ENCODE measurements around the gene THAP5. TPM values are rescaled to one million over a fixed set of nuclear protein-coding genes. Genes with fewer than 3 reads are reported as not detected.

THAP5 gene
- total and polyA plus RNA-seq, 4 donors: 11.3 to 29.9 (median 15.5) TPM

Other genes with a start within 250 kb of the THAP5 start
- 1 to 10 TPM; 1.1 to 3.2 TPM for gene NRCAM, start 113.3 kb downstream of the THAP5 start, total RNA-seq
- gene NRCAM, start 113.3 kb downstream of the THAP5 start, polyA plus RNA-seq: under 1 TPM; 0.17 to 0.18 TPM
- 10 to 100 TPM; 29.7 to 30.3 TPM for gene PNPLA8, start 43.6 kb downstream of the THAP5 start, total RNA-seq
- 10 to 100 TPM; 14.7 to 16.3 TPM for gene PNPLA8, start 43.6 kb downstream of the THAP5 start, polyA plus RNA-seq
- gene DNAJB9, start 168 bp upstream of the THAP5 start, total RNA-seq: 100 to 1,000 TPM in 1 of 2 donors, 10 to 100 TPM in 1; 27.6 to 164 TPM
- gene DNAJB9, start 168 bp upstream of the THAP5 start, polyA plus RNA-seq: 10 to 100 TPM; 41.5 to 57.3 TPM